Neural progenitor cell (in vitro differentiated cells): ENCODE measurements around the gene CD4. TPM values are rescaled to one million over a fixed set of nuclear protein-coding genes. Genes with fewer than 3 reads are reported as not detected.
A peak's percentile ranks its signal among the peaks of the same experiment; 100 is the strongest.

ENCODE experiments used
- DNase-seq: peaks from one replicate; pipeline ENCODE4 v3.0.0-alpha.2; 2016; ENCODE audit warnings: low spot score
- H2AFZ ChIP-seq: fragments of 200-600 bp; sonication (generic); replicated peaks from 2 replicates; pipeline ENCODE4 v1.6.1; 2016; ENCODE audit warnings: antibody characterized with exemption
- H3F3A ChIP-seq: fragments of 200-600 bp; sonication (generic); 2 replicates; pipeline ENCODE4 v1.6.1; 2016; ENCODE audit warnings: antibody characterized with exemption, low read depth
- H3K27ac ChIP-seq: fragments of 200-600 bp; sonication (generic); 2 replicates; pipeline ENCODE4 v1.5.1; 2016; ENCODE audit warnings: mild to moderate bottlenecking
- H3K27me3 ChIP-seq: fragments of 200-600 bp; sonication (generic); 2 replicates; pipeline ENCODE4 v1.6.1; 2016; ENCODE audit warnings: mild to moderate bottlenecking, moderate library complexity
- H3K36me3 ChIP-seq: fragments of 200-600 bp; sonication (generic); 2 replicates; pipeline ENCODE4 v1.5.1; 2016
- H3K4me1 ChIP-seq: fragments of 200-600 bp; sonication (generic); 2 replicates; pipeline ENCODE4 v1.6.1; 2016; ENCODE audit warnings: mixed run types
- H3K4me2 ChIP-seq: fragments of 200-600 bp; sonication (generic); 2 replicates; pipeline ENCODE4 v1.6.1; 2016
- H3K4me3 ChIP-seq: fragments of 200-600 bp; sonication (generic); 2 replicates; pipeline ENCODE4 v1.5.1; 2016
- H3K79me2 ChIP-seq: fragments of 200-600 bp; sonication (generic); 2 replicates; pipeline ENCODE4 v1.6.1; 2016; ENCODE audit warnings: low read depth
- H3K9ac ChIP-seq: fragments of 200-600 bp; sonication (generic); 2 replicates; pipeline ENCODE4 v1.6.1; 2016
- H3K9me3 ChIP-seq: fragments of 200-600 bp; sonication (generic); 2 replicates; pipeline ENCODE4 v1.5.1; 2016; ENCODE audit warnings: low read depth
- H4K20me1 ChIP-seq: fragments of 200-600 bp; sonication (generic); 2 replicates; pipeline ENCODE4 v1.6.1; 2016; ENCODE audit warnings: low read depth
- H3K27ac Mint-ChIP-seq: 3 replicates; pipeline ENCODE4 v1.8.0; 2021; ENCODE audit warnings: mixed read lengths
- H3K27me3 Mint-ChIP-seq: 2 replicates; pipeline ENCODE4 v1.8.0; 2022; ENCODE audit warnings: low read depth, mild to moderate bottlenecking, inconsistent platforms, moderate library complexity, mixed read lengths; ENCODE audit not compliant: insufficient read depth
- H3K36me3 Mint-ChIP-seq: 3 replicates; pipeline ENCODE4 v1.8.0; 2021; ENCODE audit warnings: mixed read lengths
- H3K4me1 Mint-ChIP-seq: 3 replicates; pipeline ENCODE4 v1.8.0; 2021; ENCODE audit warnings: mixed read lengths
- H3K4me3 Mint-ChIP-seq: 3 replicates; pipeline ENCODE4 v1.8.0; 2021; ENCODE audit warnings: mild to moderate bottlenecking, moderate library complexity, mixed read lengths
- H3K9me3 Mint-ChIP-seq: 3 replicates; pipeline ENCODE4 v1.8.0; 2020; ENCODE audit warnings: mixed read lengths
- EZH2 ChIP-seq: fragments of 200-600 bp; sonication (generic); IDR thresholded peaks from 2 replicates; pipeline ENCODE4 v1.6.1; 2017; ENCODE audit warnings: antibody characterized with exemption, mild to moderate bottlenecking, moderate library complexity
- EZH2phosphoT487 ChIP-seq: fragments of 200-600 bp; sonication (generic); IDR thresholded peaks from 2 replicates; pipeline ENCODE4 v1.6.1; 2017; ENCODE audit warnings: antibody characterized with exemption
- total RNA-seq: library from RNA; depleted of rRNA; stranded (reverse); fragments of >200 nt; gene quantifications from 2 replicates; pipeline ENCODE4 v1.2.3, GENCODE V29; 2015; ENCODE audit warnings: low replicate concordance
- TF ChIP-seq, protein P1 (sequence below): fragments of 200-600 bp; sonication (generic); IDR thresholded peaks from 2 replicates; pipeline ENCODE4 v1.5.1; 2017; ENCODE audit warnings: antibody characterized with exemption, mild to moderate bottlenecking

Gene CD4
- total RNA-seq, 1 donor from 2014 or later = 2.5 TPM

DNA sequence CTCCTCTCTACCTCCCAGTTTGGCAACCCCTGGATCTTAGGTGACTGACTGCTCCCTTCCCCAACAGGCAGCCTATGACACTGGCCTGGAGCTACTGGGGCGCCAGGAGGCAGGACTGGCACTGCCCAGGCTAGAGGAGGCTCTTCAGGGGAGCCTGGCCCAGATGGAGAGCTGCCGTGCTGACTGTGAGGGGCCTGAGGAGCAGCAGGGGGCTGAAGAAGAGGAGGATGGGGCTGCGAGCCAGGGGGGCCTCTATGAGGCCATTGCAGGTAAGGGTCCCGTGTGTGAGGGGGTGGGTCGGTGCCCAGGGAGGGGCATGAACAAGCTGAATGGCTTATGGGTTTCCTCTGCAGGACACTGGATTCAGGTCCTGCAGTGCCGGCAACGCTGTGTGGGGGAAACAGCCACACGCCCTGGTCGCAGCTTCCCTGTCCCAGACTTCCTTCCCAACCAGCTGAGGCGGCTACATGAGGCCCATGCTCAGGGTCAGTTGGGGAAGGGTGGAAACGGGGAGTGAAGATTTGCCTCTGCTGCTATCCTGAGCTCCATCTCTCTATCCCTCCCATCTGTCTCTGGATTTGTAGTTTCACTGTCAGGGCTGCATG, 41.1 kb downstream of the CD4 start:
- Mint-ChIP-seq H3K27me3 (peaks cover 8% of the 10 kb centered on the region), H3K4me3 (peak overlapping the region; percentile 100), H3K4me1 (peaks cover 36% of the 10 kb centered on the region), H3K27ac (no peak overlapping the region), H3K36me3 (peaks cover 24% of the 10 kb centered on the region), H3K9me3 (no peaks in the 10 kb centered on the region)
- Histone ChIP-seq H3K79me2 (peaks cover 36% of the 10 kb centered on the region), H3K9me3 (no peaks in the 10 kb centered on the region), H3K27ac (no peak overlapping the region), H3K4me3 (no peak overlapping the region), H3K9ac (no peak overlapping the region), H3K27me3 (no peaks in the 10 kb centered on the region), H3F3A (peaks cover 37% of the 10 kb centered on the region), H3K36me3 (peaks cover 6% of the 10 kb centered on the region), H2AFZ (no peak overlapping the region), H3K4me1 (peaks cover 11% of the 10 kb centered on the region), H4K20me1 (peaks cover 37% of the 10 kb centered on the region), H3K4me2 (peak overlapping the region; percentile 89)
- no peak for DNase-seq
- TF ChIP-seq, protein P1, sequence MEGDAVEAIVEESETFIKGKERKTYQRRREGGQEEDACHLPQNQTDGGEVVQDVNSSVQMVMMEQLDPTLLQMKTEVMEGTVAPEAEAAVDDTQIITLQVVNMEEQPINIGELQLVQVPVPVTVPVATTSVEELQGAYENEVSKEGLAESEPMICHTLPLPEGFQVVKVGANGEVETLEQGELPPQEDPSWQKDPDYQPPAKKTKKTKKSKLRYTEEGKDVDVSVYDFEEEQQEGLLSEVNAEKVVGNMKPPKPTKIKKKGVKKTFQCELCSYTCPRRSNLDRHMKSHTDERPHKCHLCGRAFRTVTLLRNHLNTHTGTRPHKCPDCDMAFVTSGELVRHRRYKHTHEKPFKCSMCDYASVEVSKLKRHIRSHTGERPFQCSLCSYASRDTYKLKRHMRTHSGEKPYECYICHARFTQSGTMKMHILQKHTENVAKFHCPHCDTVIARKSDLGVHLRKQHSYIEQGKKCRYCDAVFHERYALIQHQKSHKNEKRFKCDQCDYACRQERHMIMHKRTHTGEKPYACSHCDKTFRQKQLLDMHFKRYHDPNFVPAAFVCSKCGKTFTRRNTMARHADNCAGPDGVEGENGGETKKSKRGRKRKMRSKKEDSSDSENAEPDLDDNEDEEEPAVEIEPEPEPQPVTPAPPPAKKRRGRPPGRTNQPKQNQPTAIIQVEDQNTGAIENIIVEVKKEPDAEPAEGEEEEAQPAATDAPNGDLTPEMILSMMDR = no peak
- TF ChIP-seq EZH2 (no peak), EZH2phosphoT487 (no peak)

DNA sequence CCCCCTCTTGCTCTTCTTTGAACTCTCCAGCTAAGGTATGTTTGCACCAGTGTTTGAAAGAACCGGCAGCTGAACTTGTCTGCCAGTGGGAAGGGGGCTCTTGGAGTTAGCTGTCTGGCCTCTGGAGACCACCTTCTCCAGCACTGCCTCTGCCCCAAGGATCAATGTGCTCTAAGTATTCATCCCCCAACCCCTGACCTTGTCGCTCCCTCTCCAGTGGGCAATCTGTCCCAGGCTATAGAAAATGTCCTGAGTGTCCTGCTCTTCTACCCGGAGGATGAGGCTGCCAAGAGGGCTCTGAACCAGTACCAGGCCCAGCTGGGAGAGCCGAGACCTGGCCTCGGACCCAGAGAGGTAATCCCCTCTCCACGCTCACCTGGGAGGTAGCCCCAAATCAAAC, 41.7 kb downstream of the CD4 start:
- peak overlapping the region; percentile 100 for H3K4me3 Mint-ChIP-seq
- no peak overlapping the region for H2AFZ ChIP-seq
- H3K4me1 Mint-ChIP-seq = peaks cover 32% of the 10 kb centered on the region
- peaks cover 6% of the 10 kb centered on the region for H3K36me3 ChIP-seq
- H3K4me2 ChIP-seq = no peak overlapping the region
- H4K20me1 ChIP-seq = peaks cover 43% of the 10 kb centered on the region
- no peaks in the 10 kb centered on the region for H3K27me3 ChIP-seq
- H3K4me1 ChIP-seq = peaks cover 10% of the 10 kb centered on the region
- no peak overlapping the region for H3K27ac ChIP-seq
- no peak overlapping the region for H3K4me3 ChIP-seq
- H3K9me3 ChIP-seq = no peaks in the 10 kb centered on the region
- H3K27me3 Mint-ChIP-seq = peaks cover 7% of the 10 kb centered on the region
- H3K9ac ChIP-seq = no peak overlapping the region
- H3K27ac Mint-ChIP-seq = no peak overlapping the region
- H3K9me3 Mint-ChIP-seq = no peaks in the 10 kb centered on the region
- H3K79me2 ChIP-seq = peaks cover 36% of the 10 kb centered on the region
- H3F3A ChIP-seq = peaks cover 38% of the 10 kb centered on the region
- DNase-seq = no peak
- TF ChIP-seq, protein P1 = no peak
- no peak for TF ChIP-seq EZH2
- no peak for TF ChIP-seq EZH2phosphoT487
- H3K36me3 Mint-ChIP-seq = peaks cover 27% of the 10 kb centered on the region

DNA sequence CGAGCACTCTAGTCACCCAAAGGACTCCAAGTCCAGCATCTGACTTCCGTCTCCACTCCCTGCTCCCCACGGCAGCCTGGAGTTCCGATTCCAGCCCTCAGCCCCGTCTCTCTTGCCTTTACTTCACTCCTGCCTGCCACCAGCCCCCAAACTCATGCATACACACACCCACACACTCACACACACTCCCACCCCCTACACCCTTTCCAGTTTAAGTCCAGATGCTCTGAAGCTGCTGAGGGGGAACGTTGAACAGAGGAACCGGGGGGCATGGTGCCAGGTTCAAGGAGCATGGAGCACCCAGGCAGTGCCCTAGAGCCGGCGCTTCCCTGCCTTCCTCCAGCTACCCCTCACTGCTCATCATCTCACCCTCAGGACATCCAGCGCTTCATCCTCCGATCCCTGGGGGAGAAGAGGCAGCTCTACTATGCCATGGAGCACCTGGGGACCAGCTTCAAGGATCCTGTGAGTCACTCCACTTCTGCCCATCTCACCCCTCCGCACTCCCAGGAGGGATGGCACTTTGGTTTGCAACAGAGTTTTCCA, 42.2 kb downstream of the CD4 start:
- Mint-ChIP-seq H3K27ac (no peak overlapping the region), H3K4me3 (peak overlapping the region; percentile 100), H3K9me3 (no peaks in the 10 kb centered on the region), H3K36me3 (peaks cover 29% of the 10 kb centered on the region), H3K4me1 (peaks cover 27% of the 10 kb centered on the region), H3K27me3 (peaks cover 7% of the 10 kb centered on the region)
- Histone ChIP-seq H2AFZ (no peak overlapping the region), H3K9me3 (no peaks in the 10 kb centered on the region), H4K20me1 (peaks cover 48% of the 10 kb centered on the region), H3K9ac (no peak overlapping the region), H3F3A (peaks cover 38% of the 10 kb centered on the region), H3K4me1 (peaks cover 10% of the 10 kb centered on the region), H3K27me3 (no peaks in the 10 kb centered on the region), H3K79me2 (peaks cover 36% of the 10 kb centered on the region), H3K4me3 (no peak overlapping the region), H3K27ac (no peak overlapping the region), H3K4me2 (no peak overlapping the region), H3K36me3 (peaks cover 6% of the 10 kb centered on the region)
- TF ChIP-seq EZH2phosphoT487 (no peak), EZH2 (no peak)
- TF ChIP-seq, protein P1 = no peak
- DNase-seq = no peak
